SK-N-MC (cell line): ENCODE results near the gene APOL2.
"Not testable (repeated sequence)": the region's sequence is repeated elsewhere in the genome, so short reads cannot be mapped to it uniquely, and the experiment has no call there.

ENCODE experiments used
- EZH2 ChIP-seq: fragments of 200-600 bp; sonication (generic); IDR thresholded peaks from one replicate; pipeline ENCODE4 v1.6.1; 2017; ENCODE audit warnings: antibody characterized with exemption
- FOXP2 ChIP-seq: optimal IDR thresholded peaks from 2 replicates; pipeline ENCODE3; 2011; ENCODE audit warnings: mild to moderate bottlenecking, moderate library complexity; ENCODE audit not compliant: insufficient read depth; ENCODE audit errors: extremely low read length, control extremely low read depth
- POLR2AphosphoS5 ChIP-seq: IDR thresholded peaks from 2 replicates; pipeline ENCODE4 v1.6.1; 2012; ENCODE audit warnings: mild to moderate bottlenecking, low read depth, low read length, borderline replicate concordance

GRCh38 chr22:36203441-36203840, 35.9 kb downstream of the APOL2 start:
- TF ChIP-seq POLR2AphosphoS5, EZH2, FOXP2: not testable (repeated sequence)
